AG09319 (cell line): ENCODE data around the gene GABRB3.

Experiments used
- DNase-seq: peaks from one replicate; pipeline ENCODE4 v3.0.0-alpha.2; 2010; ENCODE audit warnings: low read depth; ENCODE audit errors: extremely low read depth
- CTCF ChIP-seq: IDR thresholded peaks from 2 replicates; pipeline ENCODE4 v1.5.1; 2011; ENCODE audit warnings: low read depth, mild to moderate bottlenecking, inconsistent platforms, low read length, moderate library complexity

GABRB3 gene

GRCh38 chr15:26525096-26525495 lies 247.8 kb downstream of the GABRB3 start:
- no peak for DNase-seq
- TF ChIP-seq CTCF, result no peak

GRCh38 chr15:26521691-26522198 lies 251.1 kb downstream of the GABRB3 start:
- TF ChIP-seq CTCF, result no peak
- DNase-seq, result no peak

- no peak for TF ChIP-seq CTCF
- no peak for DNase-seq
These were observed 251.7 kb downstream of the GABRB3 start for GRCh38 chr15:26521130-26521529.

GRCh38 chr15:26518885-26519284 lies 254.0 kb downstream of the GABRB3 start:
- TF ChIP-seq CTCF, result no peak
- DNase-seq, result no peak

- no peak for DNase-seq
- TF ChIP-seq CTCF, result no peak
These were observed 256.5 kb downstream of the GABRB3 start for GRCh38 chr15:26516102-26516980.

- DNase-seq, result no peak
- no peak for TF ChIP-seq CTCF
These were observed 268.9 kb downstream of the GABRB3 start for GRCh38 chr15:26504009-26504408.
